Activated CD4-positive, alpha-beta T cell treated with anti-CD3 and anti-CD28 coated beads, Interleukin-2, Interleukin-6, amounts not matched to agents 100 ng/mL and 50 ng/mL, durations not matched to agents 16 hours and 8 hours (primary cell): ENCODE measurements around the gene SLC49A3.
"Not testable (repeated sequence)": the region's sequence is repeated elsewhere in the genome, so short reads cannot be mapped to it uniquely, and the experiment has no call there.

ENCODE experiments used
- DNase-seq: peaks from one replicate; pipeline ENCODE4 v3.0.0-alpha.2; 2020

SLC49A3 gene

DNA sequence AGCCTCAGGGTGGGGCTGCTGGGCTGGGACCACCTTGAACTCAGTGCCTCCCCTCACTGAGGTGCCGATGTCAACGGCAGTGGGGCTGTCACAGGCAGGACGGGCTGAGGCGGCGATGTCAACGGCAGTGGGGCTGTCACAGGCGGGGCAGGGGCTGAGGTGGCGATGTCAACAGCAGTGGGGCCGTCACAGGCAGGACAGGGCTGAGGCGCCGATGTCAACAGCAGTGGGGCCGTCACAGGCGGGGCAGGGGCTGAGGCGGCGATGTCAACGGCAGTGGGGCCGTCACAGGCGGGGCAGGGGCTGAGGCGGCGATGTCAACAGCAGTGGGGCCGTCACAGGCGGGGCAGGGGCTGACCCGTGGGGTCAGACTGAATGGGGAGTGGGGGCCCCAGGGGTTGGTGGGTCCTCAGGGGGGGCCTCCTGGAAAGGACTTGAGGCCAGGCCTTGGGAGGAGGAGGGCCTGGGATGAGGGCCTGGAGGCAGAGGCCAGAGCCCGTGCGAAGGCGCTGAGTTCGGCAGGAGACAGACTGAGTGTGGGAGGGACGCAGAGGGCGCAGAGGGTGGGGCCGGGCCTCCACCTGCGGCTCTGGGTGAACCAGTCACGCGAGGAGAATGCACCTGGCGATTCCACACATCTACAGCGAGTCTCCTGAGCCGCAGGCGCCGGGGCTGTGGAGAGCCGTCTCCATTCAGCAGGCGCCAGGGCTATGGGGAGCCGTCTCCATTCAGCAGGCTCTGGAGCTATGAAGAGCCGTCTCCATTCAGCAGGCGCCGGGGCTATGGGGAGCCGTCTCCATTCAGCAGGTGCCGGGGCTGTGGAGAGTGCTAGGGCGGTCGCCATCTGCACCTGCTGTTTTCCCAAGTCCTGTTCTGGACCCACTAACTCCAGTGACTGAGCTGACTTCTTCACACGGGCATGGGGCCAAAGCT, 37.7 kb downstream of the SLC49A3 start:
- no peak for DNase-seq

DNA sequence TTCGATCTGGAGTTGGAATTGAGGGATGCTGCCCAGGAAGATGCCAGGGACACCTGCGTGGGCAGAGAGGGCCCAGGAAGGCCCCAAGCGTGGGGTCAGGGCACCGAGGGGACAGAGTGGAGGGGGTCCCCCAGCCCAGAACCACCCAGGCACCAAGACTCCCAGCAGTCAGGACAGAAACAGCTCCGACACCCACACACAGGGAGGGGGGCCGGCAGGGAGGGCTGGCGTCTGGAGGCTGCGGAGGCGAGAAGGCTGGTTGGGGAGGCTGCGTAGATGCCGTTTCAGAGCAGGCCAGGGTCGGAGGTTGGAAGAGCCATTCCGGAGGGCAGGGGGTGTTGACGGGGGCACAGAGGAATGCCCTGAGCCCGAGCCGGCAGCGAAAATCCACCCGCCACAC, 38.5 kb downstream of the SLC49A3 start:
- DNase-seq = no peak

DNA sequence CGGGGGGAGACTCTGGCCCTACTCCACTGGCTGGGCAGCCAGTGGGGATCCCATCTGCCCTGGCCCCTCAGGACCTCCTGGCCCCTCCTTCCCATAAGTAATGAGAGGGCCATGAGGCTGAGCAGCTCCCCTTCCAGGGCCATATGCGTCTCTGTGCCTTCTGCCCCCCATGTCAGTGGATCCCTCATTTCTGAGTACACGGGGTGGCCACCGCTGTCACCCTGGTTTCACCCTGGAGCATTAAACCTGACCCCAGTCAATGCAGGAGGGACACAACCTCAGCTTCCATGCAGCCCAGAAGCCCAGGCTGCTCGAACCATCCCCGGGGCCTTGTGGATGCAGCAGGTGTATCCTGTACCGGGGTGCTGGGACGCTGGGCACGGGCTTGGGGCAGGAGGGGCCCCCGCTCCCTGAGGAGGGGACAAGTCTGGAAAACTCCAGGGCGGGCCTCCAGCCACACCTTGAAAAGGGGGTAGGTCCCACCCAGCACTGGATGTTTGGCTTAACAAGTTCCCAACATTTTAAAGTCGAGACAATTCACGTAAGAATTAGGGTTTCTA, 39.1 kb downstream of the SLC49A3 start:
- no peak for DNase-seq

DNA sequence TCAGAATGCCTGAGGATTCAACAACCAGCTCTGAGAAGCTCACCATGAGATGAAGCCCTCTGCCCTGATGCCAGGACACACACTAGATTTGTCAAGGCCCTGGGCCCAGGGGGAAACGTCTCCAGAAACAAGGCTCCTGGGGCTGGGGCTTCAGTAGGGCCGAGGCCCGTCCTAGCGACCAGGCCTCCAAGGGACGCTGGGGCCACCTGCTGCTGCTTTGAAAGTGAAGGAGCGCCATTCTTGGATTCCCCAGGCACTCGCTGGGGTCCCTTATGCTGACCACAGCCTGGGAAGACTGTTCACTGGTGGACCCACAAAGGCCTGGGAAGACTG, 39.7 kb downstream of the SLC49A3 start:
- DNase-seq = no peak

DNA sequence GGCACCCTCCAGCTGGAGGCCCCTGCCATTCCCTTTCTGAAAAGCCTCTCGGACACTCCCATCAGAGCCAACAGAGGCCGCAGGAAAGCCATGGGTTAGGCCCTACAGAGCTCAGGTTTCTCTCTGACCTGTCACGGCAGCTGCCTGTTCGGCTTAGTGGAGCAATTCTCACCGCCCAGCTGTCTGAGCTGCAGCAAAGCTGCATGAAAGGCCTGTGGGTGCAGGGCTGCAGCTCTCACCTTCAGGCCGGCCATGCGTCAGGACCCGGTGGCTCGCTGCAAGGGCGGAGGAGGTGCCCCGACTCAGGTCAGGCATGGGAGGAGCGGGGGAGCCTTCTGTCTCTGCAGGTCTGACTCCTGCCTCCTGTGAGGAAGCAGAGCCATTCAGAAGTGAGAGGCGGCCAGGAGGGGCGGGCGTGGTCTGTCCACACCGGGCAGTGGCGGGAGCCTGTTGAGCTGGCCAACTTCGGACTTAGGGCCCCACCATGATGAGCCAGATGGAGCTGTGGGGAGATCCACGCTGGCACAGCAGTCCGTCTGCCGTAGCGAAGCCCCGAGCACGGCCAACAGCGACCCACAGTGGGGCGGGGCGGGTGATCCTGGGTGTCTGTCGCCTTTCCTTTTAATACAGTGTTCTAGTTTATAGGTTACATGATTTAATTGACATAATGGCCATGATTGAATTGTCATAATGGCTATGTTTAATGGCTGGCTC, 40.2 kb downstream of the SLC49A3 start:
- no peak for DNase-seq

DNA sequence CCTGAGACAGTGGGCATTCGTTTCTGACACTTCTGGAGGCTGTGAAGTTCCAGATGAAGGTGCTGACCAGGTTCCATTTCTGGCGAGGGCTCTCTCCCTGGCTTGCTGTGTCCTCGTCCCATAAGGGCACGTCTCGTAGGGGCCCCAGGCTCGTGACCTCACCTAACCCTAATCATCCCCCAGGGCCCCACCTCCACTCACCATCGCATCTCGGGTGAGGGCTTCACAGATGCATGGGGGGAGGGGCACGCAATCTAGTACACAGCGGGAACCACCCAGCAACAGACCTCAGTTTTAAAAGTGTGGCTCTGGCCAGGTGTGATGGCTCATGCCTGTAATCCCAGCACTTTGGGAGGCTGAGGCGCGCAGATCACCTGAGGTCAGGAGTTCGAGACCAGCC, 41.5 kb downstream of the SLC49A3 start:
- no peak for DNase-seq

DNA sequence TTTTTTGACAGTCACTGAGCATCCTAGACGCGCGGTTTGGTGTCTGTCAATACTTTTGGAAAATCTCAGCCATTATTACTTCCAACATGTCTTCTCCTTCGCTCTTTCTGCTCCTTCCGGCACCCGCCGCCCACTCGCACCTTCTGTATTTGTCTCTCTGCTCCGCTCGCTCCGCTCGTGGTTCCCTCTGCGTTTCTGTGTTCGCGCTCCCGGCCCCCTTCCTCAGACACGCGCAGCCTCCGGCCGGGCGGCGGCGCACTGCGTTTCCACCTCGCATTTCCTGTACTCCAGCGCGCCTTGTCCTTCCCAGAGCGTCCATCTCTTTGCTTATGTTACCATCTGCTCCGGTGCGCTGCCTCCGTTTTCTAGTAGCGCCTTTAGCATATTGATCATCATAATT, 42.5 kb downstream of the SLC49A3 start:
- DNase-seq = peak; percentile 18

DNA sequence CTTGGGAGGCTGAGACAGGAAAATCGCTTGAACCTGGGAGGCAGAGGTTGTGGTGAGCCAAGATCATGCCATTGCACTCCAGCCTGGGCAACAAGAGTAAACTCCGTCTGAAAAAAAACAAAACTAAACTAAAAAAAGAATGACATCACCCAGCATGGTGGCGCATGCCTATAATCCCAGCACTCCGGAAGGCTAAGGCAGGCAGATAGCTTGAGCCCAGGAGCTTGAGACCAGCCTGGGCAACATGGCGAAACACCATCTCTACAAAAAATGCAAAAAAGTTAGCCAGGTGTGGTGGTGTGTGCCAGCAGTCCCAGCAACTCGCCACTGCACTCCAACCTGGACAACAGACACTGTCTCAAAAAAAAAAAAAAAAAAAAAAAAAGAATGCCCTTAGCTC, 46.6 kb downstream of the SLC49A3 start:
- not testable (repeated sequence) for DNase-seq

DNA sequence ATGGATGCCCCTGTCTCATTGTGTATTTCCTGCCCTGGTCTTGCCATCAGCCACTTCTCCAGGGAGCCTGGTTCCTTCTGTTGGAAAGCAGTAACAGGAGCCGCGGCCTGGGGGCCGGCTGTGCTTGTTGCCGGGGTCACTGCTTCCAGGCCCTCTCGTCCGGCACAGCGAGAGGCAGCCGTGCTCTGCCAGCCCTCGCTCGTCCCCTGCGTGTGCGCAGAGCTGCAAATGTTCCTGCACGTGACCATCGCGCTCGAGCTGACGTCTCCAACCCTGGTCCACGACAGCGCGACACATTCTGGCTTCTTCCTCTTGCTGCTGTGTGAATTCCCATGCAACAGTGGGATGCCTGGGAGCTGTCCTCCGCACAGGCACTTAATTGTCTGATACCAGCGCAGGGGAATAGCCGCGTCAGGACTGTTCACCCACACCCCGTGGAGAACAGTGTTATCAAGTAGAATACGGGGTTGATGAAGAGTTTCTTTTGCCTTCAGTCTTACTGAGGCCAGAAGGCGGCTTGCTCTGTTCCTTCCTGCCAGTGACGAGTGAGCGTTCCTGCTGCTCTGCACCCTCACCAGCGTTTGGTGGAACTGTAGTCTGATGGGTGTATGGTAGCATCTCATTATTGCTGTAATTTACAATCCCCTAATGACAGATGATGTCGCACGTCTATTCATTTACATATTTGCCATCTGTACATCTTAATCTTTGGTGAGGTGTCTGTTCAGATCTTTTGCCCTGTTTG, 51.2 kb downstream of the SLC49A3 start:
- no peak for DNase-seq

DNA sequence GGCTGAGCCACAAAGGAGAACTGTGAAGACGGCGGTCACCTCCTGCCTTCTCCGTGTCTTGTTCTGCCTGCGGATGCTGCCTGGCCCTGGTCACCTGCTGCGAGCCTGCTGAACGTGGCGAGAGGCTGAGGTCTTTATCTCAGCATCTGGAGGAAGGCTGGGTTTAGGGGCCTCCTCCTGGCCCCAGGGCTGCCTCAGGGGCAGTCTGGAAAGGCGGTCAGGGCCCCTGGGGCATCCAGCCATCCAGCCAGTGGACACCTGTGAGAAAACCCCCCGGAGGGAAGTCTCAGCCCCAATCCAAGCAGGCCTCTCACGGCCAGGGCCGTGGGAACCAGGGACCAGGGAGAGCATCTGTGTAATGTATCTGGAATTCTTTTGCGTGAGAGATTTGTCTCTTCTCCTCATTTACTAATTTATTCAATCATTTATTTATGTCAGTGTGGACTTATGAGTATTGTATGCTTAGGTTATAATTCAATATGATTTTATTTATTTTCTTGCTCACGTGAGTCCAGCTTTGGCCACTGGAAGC, 52.3 kb downstream of the SLC49A3 start:
- no peak for DNase-seq

DNA sequence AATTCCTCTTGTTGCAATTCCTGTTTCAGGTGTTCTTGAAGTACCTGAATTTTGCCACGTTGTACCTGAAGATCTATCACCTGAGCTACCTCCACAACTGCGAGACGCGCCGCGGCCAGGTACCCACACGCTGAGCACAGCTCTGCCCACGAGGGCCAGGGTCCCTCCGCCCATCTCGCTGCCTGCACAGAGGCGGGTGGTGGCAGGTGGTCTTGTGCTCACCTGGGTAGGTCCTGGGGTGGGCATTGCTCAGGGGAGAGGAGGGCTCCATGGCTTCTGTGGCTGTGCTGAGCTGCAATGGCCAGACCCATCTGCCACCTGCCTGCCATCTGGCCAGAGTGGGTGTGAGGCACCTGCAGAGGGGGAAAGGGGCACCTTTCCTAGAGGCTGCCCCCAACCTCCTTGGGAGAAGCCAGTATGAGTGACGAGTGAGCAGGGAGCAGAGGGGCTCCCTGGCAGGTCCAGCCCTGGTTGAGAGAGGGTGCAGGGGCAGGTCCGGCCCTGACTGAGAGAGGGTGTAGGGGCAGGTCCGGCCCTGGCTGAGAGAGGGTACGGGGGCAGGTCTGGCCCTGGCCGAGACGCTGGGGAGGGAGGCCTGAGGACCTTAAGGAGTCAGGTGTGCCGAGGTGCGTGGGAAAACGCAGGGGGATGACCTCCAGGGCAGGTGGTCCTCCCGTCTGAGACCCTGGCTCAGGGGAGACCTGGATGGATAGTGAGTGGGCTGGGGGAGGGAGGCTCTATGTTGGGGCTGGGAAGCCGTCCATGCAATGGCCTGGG, 52.9 kb downstream of the SLC49A3 start:
- DNase-seq = no peak

DNA sequence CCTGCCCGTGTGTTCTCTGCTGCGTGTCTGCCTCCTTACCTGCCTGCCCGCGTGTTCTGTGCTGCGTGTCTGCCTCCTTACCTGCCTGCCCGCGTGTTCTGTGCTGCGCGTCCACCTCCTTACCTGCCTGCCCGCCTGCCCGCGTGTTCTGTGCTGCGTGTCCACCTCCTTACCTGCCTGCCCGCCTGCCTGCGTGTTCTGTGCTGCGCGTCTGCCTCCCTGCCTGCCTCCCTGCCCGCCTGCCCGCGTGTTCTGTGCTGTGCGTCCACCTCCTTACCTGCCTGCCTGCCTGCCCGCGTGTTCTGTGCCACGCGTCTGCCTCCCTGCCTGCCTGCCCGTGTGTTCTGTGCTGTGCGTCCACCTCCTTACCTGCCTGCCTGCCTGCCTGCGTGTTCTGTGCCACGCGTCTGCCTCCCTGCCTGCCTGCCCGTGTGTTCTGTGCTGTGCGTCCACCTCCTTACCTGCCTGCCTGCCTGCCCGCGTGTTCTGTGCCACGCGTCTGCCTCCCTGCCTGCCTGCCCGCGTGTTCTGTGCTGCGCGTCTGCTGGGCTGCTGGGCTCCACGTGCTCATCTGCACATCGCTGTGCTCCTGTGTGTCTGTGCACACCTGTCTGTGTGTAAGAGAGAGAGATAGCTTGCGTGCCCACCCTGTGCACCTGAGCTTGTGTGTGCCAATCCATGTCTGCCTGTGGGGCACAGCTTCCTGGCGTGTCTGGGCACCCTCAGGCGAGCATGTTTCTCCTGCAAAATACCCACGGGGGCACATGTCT, 53.7 kb downstream of the SLC49A3 start:
- not testable (repeated sequence) for DNase-seq

DNA sequence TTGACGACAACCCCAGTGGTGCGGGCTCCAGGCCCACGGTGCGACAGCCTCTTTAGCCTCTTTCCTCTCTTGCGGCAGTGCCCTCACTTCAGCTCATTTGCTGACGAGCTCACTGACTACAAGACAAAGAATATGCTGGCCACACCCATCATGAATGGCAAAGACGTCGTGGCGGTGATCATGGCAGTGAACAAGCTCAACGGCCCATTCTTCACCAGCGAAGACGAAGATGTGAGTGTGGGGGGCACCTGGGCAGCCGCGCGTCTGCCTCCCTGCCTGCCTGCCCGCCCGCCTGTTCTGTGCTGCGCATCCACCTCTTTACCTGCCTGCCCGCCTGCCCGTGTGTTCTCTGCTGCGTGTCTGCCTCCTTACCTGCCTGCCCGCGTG, 54.4 kb downstream of the SLC49A3 start:
- no peak for DNase-seq

DNA sequence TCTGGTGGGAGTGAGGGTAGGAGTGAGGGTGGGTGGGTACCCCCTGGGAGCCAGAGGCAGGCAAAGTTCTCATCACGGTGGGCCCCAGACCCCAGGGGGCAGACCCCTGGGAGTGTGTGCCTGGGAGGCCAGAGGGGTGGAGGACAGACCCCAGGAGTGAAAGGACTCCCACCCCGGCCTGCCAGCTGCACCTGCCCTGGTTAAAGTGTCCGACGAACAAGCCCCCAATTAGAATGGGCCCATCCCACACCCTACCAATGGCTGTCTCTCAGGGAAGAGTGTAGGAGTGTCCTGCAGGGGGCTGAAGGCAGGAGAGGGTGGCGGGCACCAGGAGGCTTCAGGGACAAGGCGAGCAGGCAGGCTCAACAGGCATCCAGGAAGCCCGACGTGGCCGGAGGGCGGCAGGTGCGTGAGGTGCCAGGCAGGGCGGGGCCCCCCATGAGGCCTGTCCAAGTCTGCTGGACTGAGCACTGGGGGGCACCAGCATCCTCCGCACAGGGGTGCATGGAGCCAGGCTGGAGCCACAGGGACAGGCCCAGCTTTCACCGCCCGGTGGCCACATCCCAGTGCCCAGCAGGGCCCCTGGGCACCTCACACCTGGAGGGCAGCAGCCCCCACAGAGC, 54.9 kb downstream of the SLC49A3 start:
- no peak for DNase-seq

DNA sequence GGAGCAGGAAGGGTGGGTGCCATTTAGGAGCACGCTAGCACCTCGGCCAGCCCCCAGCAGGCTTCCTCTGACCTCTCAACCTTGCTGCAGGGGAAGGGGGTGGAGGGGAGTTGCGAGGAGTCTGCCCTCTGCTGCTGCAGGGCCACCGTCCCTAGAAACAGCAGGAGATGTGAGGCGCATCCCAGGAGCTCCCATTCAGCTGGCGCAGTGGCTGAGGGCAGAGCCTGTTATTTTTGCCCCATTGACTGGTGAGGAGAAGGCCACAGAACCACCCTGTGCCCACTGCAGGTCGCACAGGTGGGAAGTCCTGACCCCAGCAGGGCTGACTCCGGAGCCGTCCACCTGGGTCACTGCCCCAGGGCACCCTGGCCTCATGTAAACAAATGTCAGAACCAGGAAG, 55.5 kb downstream of the SLC49A3 start:
- no peak for DNase-seq

DNA sequence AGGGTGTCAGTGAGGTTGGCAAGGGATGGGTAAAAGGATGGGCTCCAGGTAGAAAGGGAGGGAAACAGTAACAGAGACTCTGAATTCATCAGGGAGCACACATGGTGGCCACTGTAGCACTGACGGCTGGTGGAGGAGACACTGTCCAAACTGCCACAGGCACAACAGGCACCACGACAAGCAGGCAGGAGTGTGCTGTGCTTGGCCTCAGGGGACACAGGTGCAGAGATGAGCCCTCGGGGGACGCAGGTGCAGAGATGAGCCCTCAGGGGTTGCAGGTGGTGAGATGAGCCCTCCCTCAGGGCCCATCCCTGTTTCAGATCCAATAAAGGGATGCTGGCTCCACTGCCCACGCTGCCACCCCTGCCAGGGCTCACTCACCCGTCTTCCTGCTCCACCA, 56.0 kb downstream of the SLC49A3 start:
- DNase-seq = no peak

DNA sequence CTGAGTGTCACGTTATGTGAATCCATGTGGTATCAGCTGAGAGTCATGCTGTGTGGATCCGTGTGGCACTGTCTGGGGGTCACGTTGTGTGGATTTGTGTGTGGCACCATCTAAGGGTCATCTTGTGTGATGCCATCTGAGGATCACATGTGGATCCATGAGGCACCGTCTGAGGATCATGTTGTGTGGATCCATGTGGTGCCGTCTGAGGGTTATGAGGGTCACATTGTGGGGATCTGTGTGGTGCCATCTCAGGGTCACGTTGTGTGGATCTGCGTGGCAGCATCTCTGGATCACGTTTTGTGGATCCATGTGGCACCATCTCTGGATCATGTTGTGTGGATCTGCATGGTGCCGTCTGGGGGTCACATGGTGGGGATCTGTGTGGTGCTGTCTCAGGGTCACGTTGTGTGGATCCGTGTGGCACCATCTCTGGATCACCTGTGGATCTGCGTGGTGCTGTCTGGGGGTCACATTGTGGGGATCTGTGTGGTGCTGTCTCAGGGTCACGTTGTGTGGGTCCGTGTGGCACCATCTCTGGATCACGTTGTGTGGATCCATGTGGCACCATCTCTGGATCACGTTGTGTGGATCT, 56.7 kb downstream of the SLC49A3 start:
- DNase-seq = no peak
